HEK293T (cell line): ENCODE data around the gene WWC1.

Experiments
- CTCF ChIA-PET: fragments of 350-600 bp; formaldehyde crosslinking; extraction: SDS; loops from one replicate; lab custom pipeline; 2021; ENCODE audit warnings: antibody characterized with exemption, inconsistent platforms; lab: Yijun Ruan, JAX
- POLR2A ChIA-PET: fragments of 350-600 bp; formaldehyde crosslinking; extraction: SDS; loops from one replicate; lab custom pipeline; 2020; ENCODE audit warnings: antibody characterized with exemption, inconsistent platforms; lab: Yijun Ruan, JAX
- DNase-seq: peaks from one replicate; pipeline ENCODE4 v3.0.0; 2012; ENCODE audit warnings: mixed read lengths; ENCODE audit errors: extremely low spot score
- ARNT ChIP-seq: fragments of 450-650 bp; IDR thresholded peaks from 2 replicates; pipeline ENCODE4 v1.6.1; 2017; ENCODE audit warnings: mild to moderate bottlenecking
- BHLHE40 ChIP-seq: fragments of 450-650 bp; IDR thresholded peaks from 2 replicates; pipeline ENCODE4 v1.6.1; 2016; ENCODE audit warnings: mild to moderate bottlenecking, moderate library complexity, borderline replicate concordance
- CTBP1 ChIP-seq: fragments of 450-650 bp; IDR thresholded peaks from 2 replicates; pipeline ENCODE4 v1.6.1; 2016; ENCODE audit warnings: borderline replicate concordance
- ELF4 ChIP-seq: fragments of 450-650 bp; IDR thresholded peaks from 2 replicates; pipeline ENCODE4 v1.6.1; 2017; ENCODE audit warnings: antibody characterized with exemption
- FOXA1 ChIP-seq: fragments of 450-650 bp; IDR thresholded peaks from 2 replicates; pipeline ENCODE4 v1.6.1; 2016; ENCODE audit warnings: mild to moderate bottlenecking
- FOXK2 ChIP-seq: fragments of 450-650 bp; IDR thresholded peaks from 2 replicates; pipeline ENCODE4 v1.6.1; 2016; ENCODE audit warnings: mild to moderate bottlenecking
- FOXM1 ChIP-seq: fragments of 450-650 bp; IDR thresholded peaks from 2 replicates; pipeline ENCODE4 v1.6.1; 2017; ENCODE audit warnings: mild to moderate bottlenecking, borderline replicate concordance
- HDGF ChIP-seq: fragments of 450-650 bp; IDR thresholded peaks from 2 replicates; pipeline ENCODE4 v1.6.1; 2017; ENCODE audit warnings: antibody characterized with exemption, borderline replicate concordance
- L3MBTL2 ChIP-seq: fragments of 450-650 bp; conservative IDR thresholded peaks from 2 replicates; pipeline ENCODE4 v1.6.1; 2016; ENCODE audit warnings: mild to moderate bottlenecking
- LEF1 ChIP-seq: fragments of 450-650 bp; IDR thresholded peaks from 2 replicates; pipeline ENCODE4 v1.6.1; 2017; ENCODE audit warnings: mild to moderate bottlenecking, borderline replicate concordance
- NFRKB ChIP-seq: fragments of 450-650 bp; IDR thresholded peaks from 2 replicates; pipeline ENCODE4 v1.6.1; 2016; ENCODE audit warnings: mild to moderate bottlenecking, moderate library complexity
- PKNOX1 ChIP-seq: fragments of 450-650 bp; IDR thresholded peaks from 2 replicates; pipeline ENCODE4 v1.6.1; 2016
- SP1 ChIP-seq: fragments of 450-650 bp; IDR thresholded peaks from 2 replicates; pipeline ENCODE4 v1.6.1; 2017
- SUZ12 ChIP-seq: fragments of 450-650 bp; IDR thresholded peaks from 2 replicates; pipeline ENCODE4 v1.6.1; 2016; ENCODE audit warnings: mild to moderate bottlenecking
- TARDBP ChIP-seq: fragments of 450-650 bp; IDR thresholded peaks from 2 replicates; pipeline ENCODE4 v1.6.1; 2016
- ZNF384 ChIP-seq: fragments of 450-650 bp; IDR thresholded peaks from 2 replicates; pipeline ENCODE4 v1.6.1; 2016

WWC1 gene

GRCh38 chr5:168417731-168418429, 126.4 kb downstream of the WWC1 start:
- ChIA-PET CTCF (no interaction called here), POLR2A (no interaction called here)
- DNase-seq, result no peak
- TF ChIP-seq SP1 (no peak), PKNOX1 (no peak), CTBP1 (no peak), HDGF (no peak), L3MBTL2 (no peak), SUZ12 (no peak), NFRKB (no peak), ARNT (no peak), ZNF384 (no peak), FOXM1 (no peak), ELF4 (no peak), FOXA1 (no peak), LEF1 (no peak), TARDBP (no peak)

GRCh38 chr5:168420461-168420860, 129.0 kb downstream of the WWC1 start:
- TF ChIP-seq HDGF (no peak), SP1 (no peak), L3MBTL2 (no peak), PKNOX1 (no peak), ELF4 (no peak), FOXK2 (no peak), TARDBP (no peak), ARNT (no peak)
- no peak for DNase-seq
- POLR2A ChIA-PET, result no interaction called here
- CTCF ChIA-PET, result no interaction called here

- no peak for DNase-seq
- CTCF ChIA-PET, result interaction anchor here (0.9 to 1.8 kb wide), 2 partner anchors 8 to 15 kb away, joined by 5 read pairs; no protein-coding TSS in a partner anchor
- TF ChIP-seq ZNF384 (peak; percentile 44; the same call in 1 of the 2 replicates), SP1 (no peak)
- POLR2A ChIA-PET, result no interaction called here
These were observed 131.0 kb downstream of the WWC1 start for GRCh38 chr5:168422431-168422830.

GRCh38 chr5:168423478-168423877, 132.0 kb downstream of the WWC1 start:
- ChIA-PET POLR2A (no interaction called here), CTCF (interaction anchor here (0.6 to 0.8 kb wide), 2 partner anchors 20 to 1660 kb away, joined by 3 to 5 read pairs; no protein-coding TSS in a partner anchor)
- no peak for DNase-seq
- TF ChIP-seq SUZ12 (no peak), FOXK2 (no peak), SP1 (no peak), ZNF384 (no peak), LEF1 (no peak), FOXA1 (no peak), TARDBP (no peak), CTBP1 (no peak), NFRKB (no peak), ELF4 (no peak), HDGF (no peak), PKNOX1 (no peak), L3MBTL2 (no peak), ARNT (no peak), BHLHE40 (no peak), FOXM1 (no peak)

- no peak for DNase-seq
- ChIA-PET POLR2A (no interaction called here), CTCF (no interaction called here)
- TF ChIP-seq PKNOX1 (no peak), SUZ12 (no peak), FOXM1 (no peak), ELF4 (no peak), ZNF384 (no peak), FOXK2 (no peak), L3MBTL2 (no peak), BHLHE40 (no peak), HDGF (no peak), CTBP1 (no peak), ARNT (no peak), TARDBP (no peak), NFRKB (no peak), LEF1 (no peak), FOXA1 (no peak), SP1 (no peak)
These were observed 132.5 kb downstream of the WWC1 start for GRCh38 chr5:168423971-168424370.

- CTCF ChIA-PET, result no interaction called here
- no peak for TF ChIP-seq SP1
These were observed 133.3 kb downstream of the WWC1 start for GRCh38 chr5:168424594-168425323.

More at GRCh38 chr5:168424594-168425323, 133.3 kb downstream of the WWC1 start:
- no peak for DNase-seq
- POLR2A ChIA-PET, result no interaction called here
